SIG-M5 treated with dmso at 0.1 percent for 504 hours (cell line): ENCODE measurements around the gene TPPP.
"Not testable (repeated sequence)": the region's sequence is repeated elsewhere in the genome, so short reads cannot be mapped to it uniquely, and the experiment has no call there.

Source experiments
- DNase-seq: peaks from one replicate; lab custom pipeline; 2025; ENCODE audit not compliant: unreplicated experiment; lab: John Stamatoyannopoulos, UW

The TPPP gene

DNA sequence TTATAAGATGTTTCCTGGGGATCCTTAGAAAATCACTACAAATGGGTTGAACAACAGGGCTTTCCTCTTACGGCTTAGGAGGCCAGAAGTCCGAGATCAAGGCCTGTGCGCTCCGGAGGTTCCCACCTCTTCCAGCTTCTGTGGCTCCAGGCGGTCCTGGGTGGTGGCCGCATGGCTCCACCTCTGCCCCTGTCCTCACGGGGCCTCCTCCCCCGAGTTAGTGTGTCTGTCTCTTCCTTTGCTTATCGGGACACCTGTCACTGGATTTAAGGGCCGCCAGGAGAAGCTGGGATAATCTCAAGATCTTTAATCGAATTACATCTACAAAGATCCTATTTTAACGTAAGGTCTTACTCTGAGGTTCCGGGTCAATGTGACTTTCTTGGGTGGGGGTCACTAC lies 2.3 kb upstream of the TPPP start:
- not testable (repeated sequence) for DNase-seq

DNA sequence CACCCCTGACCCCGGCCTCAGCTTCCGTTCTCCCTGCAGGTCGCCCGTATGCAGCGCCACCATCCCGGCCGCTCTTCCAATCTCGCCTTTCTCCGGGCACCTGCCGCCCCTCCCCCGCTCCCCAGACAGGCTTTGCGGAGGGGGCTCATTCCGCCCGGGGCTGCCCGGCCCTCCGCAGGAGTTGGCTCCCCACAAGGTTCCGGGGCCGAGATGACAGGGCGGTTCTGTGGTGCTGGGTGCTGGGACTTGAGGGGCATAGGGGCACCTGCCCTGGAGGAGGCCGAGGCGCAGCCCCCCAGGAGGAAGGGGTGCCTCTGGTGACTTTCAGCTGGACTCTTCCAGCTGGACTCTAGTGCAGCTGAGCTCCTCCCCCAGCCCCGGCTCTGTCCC lies 885 bp upstream of the TPPP start:
- not testable (repeated sequence) for DNase-seq

DNA sequence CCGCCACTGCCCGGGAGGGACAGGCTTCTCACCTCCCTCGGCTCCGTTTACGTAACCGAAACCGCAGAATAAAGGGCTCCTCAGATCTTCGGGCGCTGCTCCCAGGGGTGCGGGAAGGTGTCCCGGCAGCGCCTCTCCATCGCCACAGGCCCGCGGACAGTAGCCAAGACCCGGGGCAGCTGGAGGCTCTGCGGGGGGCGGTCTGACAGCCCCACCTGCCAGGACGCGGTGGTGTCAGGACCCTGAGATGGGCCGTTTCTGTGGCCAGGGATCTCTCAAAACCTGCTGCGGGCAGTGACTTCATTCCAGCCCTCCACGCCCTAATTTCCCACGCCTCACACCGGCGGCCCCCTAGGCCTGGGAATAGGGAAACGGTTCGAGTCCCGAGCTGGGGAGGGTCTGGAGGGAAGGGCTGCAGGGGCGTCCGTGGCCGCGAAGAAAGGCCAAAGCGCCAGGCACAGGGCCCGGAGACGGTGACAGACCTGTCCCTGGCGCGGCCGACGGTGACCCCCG lies 567 bp downstream of the TPPP start:
- DNase-seq: not testable (repeated sequence)

DNA sequence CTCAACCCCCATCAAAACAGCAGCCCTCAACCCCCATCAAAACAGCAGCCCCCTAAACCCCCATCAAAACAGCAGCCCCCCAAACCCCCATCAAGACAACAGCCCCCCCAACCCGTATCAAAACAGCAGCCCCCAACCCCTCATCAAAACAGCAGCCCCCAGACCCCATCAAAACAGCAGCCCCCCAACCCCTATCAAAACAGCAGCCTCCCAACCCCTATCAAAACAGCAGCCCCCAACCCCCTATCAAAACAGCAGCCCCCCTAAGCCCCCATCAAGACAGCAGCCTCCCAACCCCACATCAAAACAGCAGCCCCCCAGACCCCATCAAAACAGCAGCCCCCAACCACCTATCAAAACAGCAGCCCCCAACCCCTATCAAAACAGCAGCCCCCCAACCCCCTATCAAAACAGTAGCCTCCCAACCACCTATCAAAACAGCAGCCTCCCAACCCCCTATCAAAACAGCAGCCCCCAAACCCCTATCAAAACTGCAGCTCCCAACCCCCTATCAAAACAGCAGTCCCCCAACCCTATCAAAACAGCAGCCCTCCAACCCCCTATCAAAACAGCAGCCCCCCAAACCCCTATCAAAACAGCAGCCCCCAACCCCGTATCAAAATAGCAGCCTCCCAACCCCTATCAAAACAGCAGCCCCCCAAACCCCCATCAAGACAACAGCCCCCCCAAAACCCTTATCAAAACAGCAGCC lies 1.2 kb downstream of the TPPP start:
- DNase-seq: no peak

DNA sequence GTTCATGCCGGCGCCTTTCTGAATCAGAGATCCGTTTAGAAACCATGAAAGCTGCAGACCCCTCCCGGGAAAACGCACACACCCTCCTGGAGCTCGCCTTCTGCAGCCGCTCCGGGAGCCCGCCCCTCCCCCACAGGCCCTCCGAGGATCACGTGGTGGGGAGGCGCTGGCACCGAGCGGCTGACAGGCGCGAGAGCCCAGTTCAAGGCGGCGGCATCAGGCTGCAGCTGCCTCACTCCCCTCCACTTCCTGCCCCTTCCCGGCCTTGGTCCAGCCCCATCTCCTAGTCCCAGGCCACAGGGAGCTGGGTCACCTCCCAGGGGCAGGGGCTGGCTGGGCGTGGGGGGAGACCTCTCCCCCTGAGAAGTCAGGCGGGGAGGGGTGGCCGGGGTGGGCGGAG lies 2.1 kb downstream of the TPPP start:
- not testable (repeated sequence) for DNase-seq

DNA sequence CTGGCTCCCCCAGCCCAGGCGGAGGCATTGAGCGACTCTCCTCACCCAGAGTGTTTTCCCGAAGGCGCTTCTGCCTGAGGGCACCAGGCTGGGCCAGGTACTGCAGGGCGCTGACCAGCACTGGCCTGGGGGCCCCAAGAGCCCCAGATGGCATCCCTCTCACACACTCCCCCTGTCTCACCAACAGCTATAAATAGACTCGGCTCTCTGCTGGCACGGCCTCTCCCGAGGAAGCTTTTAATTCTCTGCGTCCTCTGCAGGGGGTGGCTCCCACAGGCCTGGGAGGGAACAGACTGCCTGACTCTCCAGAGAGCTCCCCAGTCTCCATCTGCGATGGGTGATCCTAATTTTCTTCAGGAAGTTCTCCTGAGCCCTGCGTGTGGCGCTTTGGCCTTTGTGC lies 2.9 kb downstream of the TPPP start:
- DNase-seq: not testable (repeated sequence)

DNA sequence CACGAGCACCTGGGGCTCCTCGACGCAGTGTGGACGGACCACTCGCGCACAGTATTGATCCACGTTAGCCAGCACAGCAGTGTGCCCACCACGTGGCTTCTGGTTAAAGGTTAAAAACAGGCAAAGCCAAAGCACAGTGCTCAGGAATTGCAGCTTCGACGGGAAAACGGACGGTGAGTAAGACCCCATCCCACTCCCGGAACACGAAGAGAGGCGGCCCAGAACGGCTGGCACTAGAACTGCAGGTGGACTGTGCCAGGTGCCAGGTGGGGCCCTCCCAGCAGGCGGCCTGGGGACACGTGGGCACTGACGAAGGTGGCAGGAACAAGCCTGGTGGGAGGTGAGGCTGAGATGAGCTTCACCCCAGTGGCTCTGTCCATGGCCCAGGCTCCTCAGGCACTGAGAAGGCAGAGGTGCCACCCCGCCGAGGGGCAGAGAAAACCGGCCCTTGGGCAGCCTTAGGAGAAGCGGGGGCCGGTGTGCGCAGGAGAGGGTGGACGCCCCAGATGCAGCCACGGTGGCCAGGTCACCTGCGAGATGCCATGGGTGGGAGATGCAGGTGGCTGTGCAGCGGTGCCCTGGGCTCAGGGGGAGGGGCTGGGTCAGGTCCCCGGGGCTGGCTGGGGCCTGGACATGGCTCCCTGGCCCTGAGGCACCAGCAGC lies 4.7 kb downstream of the TPPP start:
- DNase-seq: not testable (repeated sequence)

DNA sequence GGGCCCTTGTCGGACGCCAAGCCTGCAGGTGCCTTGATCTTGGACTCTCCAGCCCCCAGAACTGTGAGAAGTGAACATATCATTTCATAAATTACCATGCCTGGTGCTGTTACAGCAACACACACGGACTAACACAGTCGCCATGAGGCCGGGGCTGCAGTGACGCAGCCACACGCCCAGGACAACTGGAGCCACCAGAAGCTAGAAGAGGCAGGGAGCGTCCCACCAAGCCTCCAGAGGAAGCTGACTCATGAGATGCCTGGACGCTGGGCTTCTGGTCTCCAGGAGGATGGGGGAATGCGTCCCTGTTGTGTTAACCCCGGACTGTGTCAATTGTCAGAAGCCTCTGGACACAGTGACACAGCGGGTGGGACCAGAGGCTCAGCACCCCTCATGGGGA lies 6.2 kb downstream of the TPPP start:
- DNase-seq: not testable (repeated sequence)

DNA sequence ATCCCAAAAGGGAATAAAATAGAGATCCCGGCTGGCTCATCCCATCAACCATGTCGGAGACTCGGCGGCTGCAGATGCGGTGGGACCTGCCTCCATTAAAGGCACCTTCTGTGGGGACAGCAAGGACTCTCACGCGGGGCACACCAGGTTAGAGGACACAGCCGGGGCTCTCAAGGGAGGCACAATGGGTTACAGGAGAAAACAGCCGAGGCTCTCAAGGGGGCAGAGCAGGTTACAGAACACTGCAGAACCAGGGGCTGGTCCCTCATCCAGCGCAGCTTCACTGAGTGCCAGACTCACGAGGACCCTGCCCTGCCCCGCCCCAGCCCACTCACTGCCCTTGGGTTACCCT lies 7.0 kb downstream of the TPPP start:
- not testable (repeated sequence) for DNase-seq

DNA sequence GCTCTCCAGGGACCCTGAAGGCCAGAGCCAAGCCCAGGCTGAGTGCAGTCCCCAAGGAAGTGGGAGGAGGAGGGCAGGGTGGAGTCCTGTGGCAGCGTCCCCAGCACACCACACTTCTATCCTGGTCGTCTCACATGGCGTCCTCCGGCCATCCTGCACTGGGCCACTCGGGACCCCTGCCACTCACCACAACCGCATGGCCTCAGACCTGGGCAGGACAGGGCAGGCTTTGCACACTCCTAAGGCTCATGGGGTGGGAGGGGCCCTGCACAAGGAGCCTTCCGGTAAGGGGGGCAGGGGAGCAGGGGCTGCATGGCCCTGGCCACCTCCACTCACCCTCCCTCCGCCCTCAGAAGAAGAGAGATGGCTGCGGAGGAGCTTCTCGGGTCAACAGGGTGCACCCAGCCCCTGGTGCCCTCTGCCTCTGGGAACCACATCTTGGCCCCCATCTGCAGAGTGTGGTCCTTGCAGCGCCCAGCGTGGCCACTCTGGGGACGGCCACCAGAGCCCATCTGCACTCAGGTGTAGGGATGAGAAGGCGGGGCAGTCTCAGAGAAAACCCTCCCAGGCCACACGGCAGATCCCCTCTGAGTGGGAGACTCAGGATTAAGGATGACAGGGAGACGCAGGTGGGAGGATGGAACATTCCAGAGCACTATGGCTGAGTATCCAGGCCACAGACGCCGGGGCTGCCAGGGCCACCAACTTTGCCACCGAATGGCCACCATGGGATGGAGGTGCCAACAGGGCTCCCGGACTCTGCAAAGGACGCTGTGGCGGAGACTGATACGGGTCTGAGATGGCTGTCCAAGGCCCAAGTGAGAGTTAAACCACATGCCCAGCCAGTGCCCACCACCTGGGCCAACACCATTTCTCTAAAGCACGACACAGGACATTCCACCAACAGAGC lies 7.6 kb downstream of the TPPP start:
- no peak for DNase-seq

DNA sequence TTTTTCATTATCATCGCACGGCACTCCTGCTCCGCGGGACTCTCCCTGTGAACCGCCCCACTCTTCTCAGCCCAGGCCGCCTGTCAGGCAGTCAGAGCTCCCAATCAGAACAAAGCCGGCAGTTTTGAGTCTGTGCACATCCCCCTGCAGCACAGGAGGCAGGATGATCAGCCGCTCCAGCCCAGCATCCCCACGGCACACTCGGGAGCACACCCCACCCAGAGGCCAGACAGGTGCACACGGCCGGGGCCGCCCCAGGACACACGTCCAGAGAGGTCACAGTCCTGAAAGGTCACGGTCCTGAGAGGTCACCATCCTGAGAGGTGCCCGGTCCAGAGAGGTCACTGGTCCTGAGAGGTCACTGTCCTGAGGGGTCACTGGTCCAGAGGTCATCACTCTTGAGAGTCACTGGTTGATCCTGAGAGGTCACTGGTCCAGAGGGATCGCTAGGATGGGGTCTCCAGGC lies 8.4 kb downstream of the TPPP start:
- no peak for DNase-seq

DNA sequence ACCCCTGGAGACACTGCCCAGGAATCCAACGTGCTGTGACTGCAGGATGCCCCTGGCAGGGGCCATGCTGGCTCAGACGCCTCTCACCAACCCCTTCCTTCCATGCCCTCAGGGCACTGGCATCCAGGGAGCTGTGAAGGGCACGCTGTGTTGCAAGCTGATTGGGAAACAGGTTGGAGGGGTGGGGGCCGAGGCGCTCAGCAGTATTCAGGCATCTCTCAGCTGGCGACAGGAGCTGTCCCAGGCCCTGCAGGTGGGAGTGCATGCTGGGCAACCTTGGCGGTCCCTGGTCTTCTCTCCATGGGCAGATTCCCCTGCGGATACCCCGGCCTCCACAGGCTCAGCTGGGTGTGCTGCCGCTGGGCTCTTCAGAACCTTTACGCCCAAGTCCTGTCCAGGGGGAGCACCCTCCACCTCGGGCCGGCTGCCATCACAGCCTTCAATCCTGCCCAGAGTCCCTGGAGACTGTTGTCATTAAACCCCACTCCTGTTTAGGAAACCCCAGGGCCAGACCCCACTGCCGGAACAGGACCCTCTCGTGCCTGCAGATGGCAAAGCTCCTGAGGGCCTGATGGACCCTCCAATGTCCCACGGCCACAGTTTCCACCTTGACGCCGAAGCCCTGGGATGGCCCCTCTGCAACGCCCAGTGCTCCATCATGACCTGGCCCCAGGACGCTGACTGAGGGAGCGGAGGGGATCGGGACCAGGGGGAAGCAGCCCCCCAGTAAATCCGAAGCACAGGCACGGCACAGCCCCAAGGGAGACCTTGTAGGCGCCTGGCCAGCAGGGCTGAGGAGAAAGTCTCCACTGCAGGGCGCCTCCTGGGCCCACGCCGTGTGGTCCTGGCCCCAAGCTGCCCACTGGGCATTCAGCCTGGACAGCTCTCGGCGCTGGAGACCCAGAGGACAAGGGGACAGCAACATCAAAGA lies 9.3 kb downstream of the TPPP start:
- no peak for DNase-seq

DNA sequence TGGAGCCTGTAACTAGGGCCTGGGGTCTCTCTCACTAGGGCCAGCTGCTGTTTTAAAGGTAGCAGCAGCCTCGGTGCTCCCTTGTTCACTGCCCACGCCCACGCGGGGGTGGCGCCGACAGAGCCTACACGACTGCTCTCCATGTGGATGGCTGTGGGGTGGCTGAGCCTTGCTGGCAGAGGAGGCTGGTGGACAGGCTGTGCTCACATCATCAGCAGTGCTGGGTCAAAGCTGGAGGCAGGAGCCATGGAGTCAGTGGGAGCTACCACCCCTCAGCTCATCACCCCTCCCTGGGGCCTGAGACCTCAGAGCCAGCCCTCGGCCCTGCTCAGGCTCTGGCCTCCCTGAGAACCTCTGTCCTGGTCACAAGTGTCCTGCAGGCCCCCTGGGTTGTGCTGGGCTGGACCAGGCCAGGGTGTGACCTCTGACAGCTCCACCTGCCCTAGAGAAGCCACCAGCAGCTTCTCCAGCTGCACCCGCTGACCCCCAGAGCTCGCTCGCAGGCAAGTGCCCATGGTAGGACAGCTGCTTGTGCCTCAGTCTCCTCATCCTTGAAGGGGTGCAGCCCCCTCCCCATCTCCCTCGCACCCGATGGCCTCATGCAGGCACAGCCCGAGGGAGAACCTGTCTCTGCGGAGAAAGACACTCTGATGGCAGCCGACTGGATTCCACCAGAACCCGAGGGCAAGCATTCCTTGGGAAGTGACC lies 10.3 kb downstream of the TPPP start:
- not testable (repeated sequence) for DNase-seq

DNA sequence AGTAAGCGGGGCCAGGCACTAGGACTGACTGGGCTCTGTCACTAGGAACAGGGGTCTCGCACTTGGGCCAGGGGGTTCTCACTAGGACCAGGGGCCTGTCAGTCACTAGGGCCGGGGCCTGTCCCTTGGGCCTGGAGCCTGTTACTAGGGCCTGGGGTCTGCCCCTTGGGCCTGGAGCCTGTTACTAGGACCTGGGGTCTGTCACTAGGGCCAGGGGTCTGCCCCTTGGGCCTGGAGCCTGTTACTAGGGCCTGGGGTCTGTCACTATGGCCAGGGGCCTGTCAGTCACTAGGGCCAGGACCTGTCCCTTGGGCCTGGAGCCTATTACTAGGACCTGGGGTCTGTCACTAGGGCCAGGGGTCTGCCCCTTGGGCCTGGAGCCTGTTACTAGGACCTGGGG lies 10.9 kb downstream of the TPPP start:
- not testable (repeated sequence) for DNase-seq

DNA sequence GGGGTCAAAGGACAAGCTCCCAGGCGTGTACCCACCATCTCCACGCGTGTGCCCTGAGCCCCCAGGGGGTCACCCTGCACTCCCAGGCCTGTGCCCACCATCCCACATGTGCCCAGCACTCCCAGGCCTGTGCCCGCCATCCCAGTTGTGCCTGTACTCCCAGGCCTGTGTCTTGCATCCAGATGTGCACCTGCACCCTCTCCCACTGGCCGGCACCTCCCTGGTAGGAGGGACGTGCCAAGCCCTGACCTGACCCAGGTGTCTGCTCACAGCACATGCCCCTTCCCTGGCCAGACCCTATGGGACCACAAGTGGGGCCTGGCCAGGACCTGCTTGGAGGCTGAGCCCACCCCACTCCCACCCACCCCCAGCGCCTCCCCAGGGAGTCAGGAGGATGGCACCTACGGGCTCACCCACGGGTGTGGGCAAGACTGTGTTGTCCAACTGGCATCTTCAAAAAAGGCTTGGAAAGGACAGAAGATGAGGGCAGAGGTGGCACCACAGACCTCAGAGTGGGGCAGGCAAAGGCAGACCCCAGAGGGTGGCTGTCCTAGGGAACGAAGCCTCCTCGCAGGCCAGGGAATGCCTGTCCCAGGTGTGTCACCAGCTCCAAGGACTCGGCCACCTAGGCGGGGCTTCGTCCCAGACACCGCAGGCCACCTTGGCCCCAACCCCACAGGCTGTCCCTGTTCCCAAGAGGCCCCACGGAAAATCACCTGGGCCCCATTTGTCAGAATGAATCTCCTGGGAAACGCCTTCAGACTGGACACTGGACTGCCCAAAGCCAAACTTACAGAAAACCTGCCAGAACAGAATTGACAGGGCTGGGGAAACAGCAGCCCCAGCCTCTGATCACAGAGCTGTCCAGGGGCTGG lies 11.6 kb downstream of the TPPP start:
- not testable (repeated sequence) for DNase-seq

DNA sequence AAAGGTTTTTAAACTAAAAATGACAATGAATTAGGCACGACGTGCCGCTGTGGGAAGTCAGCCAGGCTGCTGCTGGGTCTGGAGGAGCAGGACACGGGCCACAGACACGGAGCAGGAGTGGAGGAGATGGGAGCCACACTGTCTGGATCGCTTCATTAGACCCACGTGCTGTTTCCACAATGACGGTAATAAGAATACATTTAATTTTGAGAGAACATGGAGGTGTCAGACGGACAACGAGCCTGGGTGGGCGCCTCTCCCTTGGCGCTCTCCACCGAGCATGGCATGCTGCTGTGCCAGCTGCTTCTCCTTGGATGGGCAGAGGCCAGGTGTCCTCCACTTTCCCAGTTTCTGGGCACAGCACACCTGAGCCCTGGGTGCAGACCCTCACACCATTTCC lies 12.3 kb downstream of the TPPP start:
- not testable (repeated sequence) for DNase-seq

DNA sequence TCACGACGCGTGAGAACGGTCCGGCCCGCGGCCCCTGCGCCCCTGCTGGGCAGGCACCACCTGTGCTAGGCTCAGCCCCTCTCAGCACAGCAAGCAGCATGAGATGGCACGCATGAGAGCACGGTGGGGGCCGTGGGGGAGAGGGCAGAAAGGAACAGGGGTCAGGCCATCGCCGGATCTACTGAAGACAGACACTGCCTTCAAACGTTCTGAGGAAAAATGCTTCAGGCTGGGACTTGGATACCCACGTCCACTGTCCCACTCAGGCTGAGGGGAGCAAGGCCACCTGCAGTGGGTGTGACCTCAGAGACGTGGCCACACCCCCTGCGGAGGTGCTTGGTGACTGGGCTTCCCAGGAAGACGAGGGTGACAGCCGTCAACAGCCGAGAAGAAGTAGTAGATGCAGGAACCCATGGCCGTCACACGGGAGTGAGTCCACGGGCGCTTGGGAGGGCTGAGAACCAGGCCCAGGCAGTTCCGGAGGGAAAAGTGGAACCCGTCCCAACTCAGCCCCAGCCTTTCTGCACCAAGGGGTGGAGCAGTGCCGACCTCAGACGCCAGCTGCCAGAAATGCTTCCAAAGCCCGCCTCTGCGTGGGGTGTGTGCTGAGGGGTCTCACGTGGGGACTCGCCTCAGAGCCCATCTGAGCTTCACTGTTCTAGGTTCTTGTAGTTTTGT lies 12.9 kb downstream of the TPPP start:
- not testable (repeated sequence) for DNase-seq
